Keratinocyte (primary cell): ENCODE results near the gene IQGAP3. TPM values are rescaled to one million over a fixed set of nuclear protein-coding genes. Genes with fewer than 3 reads are reported as not detected.

Experiments
- DNase-seq: peaks from one replicate; pipeline ENCODE4 v3.0.0-alpha.2; 2011; ENCODE audit warnings: low read depth, missing footprints, low spot score
- FAIRE-seq: peaks from 2 replicates; lab custom pipeline; 2011; peaks lifted over from hg19 to GRCh38; lab: Jason Lieb, UNC
- H2AFZ ChIP-seq: 2 replicates; pipeline ENCODE4 v1.6.0; 2012; ENCODE audit warnings: low read length, control low read depth, inconsistent platforms; ENCODE audit not compliant: control insufficient read depth
- H3K27ac ChIP-seq: 2 replicates; pipeline ENCODE4 v1.5.1; 2011; ENCODE audit warnings: low read length; ENCODE audit not compliant: control insufficient read depth, insufficient read depth
- H3K27me3 ChIP-seq: 3 replicates; pipeline ENCODE4 v1.6.0; 2011; ENCODE audit warnings: low read length; ENCODE audit not compliant: control insufficient read depth, insufficient read depth; ENCODE audit errors: extremely low read depth
- H3K36me3 ChIP-seq, 2 experiments: 2 replicates in 1 of 2; 3 replicates in 1 of 2; pipeline ENCODE4 v1.5.1; 2011; ENCODE audit warnings: low read length in 2 of 2, mild to moderate bottlenecking in 1 of 2; ENCODE audit not compliant: control insufficient read depth in 2 of 2, insufficient read depth in 2 of 2; ENCODE audit errors: extremely low read depth in 1 of 2
- H3K4me1 ChIP-seq: 3 replicates; pipeline ENCODE4 v1.5.1; 2011; ENCODE audit warnings: low read length; ENCODE audit not compliant: control insufficient read depth, insufficient read depth; ENCODE audit errors: extremely low read depth
- H3K4me2 ChIP-seq: 3 replicates; pipeline ENCODE4 v1.6.0; 2011; ENCODE audit warnings: low read depth, low read length; ENCODE audit not compliant: control insufficient read depth, insufficient read depth; ENCODE audit errors: extremely low read depth
- H3K4me3 ChIP-seq, 3 experiments: fragments of 200-600 bp in 1 of 3; sonication (generic) in 1 of 3; 2 replicates in 2 of 3; 3 replicates in 1 of 3; pipeline ENCODE4 v1.5.1; 2011 to 2016; ENCODE audit warnings: low read length in 3 of 3, mild to moderate bottlenecking in 3 of 3, control low read depth in 2 of 3, inconsistent platforms in 1 of 3, low read depth in 1 of 3, mixed read lengths in 1 of 3, mixed run types in 1 of 3, moderate library complexity in 1 of 3; ENCODE audit not compliant: control insufficient read depth in 2 of 3, insufficient read depth in 2 of 3; ENCODE audit errors: extremely low read depth in 1 of 3
- H3K79me2 ChIP-seq: 2 replicates; pipeline ENCODE4 v1.6.0; 2012; ENCODE audit warnings: low read length; ENCODE audit not compliant: control insufficient read depth, insufficient read depth
- H3K9ac ChIP-seq: 3 replicates; pipeline ENCODE4 v1.6.0; 2011; ENCODE audit warnings: low read length; ENCODE audit not compliant: control insufficient read depth, insufficient read depth; ENCODE audit errors: extremely low read depth
- H3K9me1 ChIP-seq: 3 replicates; pipeline ENCODE4 v1.6.0; 2011; ENCODE audit warnings: low read length; ENCODE audit not compliant: control insufficient read depth, insufficient read depth; ENCODE audit errors: extremely low read depth
- H3K9me3 ChIP-seq: 2 replicates; pipeline ENCODE4 v1.5.1; 2012; ENCODE audit warnings: low read depth, low read length; ENCODE audit not compliant: control insufficient read depth
- H4K20me1 ChIP-seq: 3 replicates; pipeline ENCODE4 v1.6.0; 2011; ENCODE audit warnings: low read length; ENCODE audit not compliant: control insufficient read depth, insufficient read depth; ENCODE audit errors: extremely low read depth
- EZH2 ChIP-seq: IDR thresholded peaks from one replicate; pipeline ENCODE4 v1.6.1; 2012; ENCODE audit warnings: inconsistent platforms, mild to moderate bottlenecking, low read length, moderate library complexity
- dilution Hi-C: fragments of 300-500 bp; cut with MboI; formaldehyde crosslinking; loops from one replicate; pipeline ENCODE4 v1.7.0; 2020; ENCODE audit warnings: low sequenced_read_pairs; ENCODE audit not compliant: extremely low pct_ligation_motif_present
- polyA plus RNA-seq, 5 experiments: library from polyadenylated mRNA; depleted of rRNA in 3 of 5; stranded (reverse) in 3 of 5; stranded (forward) in 1 of 5; unstranded in 1 of 5; fragments of >200 nt; gene quantifications; 1 replicate in 1 of 5; 2 replicates in 3 of 5; 3 replicates in 1 of 5; pipeline versions ENCODE4 v1.2.1 to v1.2.3, GENCODE V29; 2011 to 2012; ENCODE audit warnings: missing spikeins in 2 of 5, low read depth in 1 of 5, low replicate concordance in 1 of 5
- TF ChIP-seq, protein P1 (sequence below), 3 experiments: IDR thresholded peaks in 1 of 3; conservative IDR thresholded peaks in 1 of 3; optimal IDR thresholded peaks in 1 of 3; 2 replicates in 2 of 3; 3 replicates in 1 of 3; pipeline versions ENCODE3 to v1.5.1; 2011; ENCODE audit warnings: low read length in 3 of 3, mild to moderate bottlenecking in 3 of 3, moderate library complexity in 2 of 3, control low read depth in 1 of 3, inconsistent platforms in 1 of 3; ENCODE audit not compliant: insufficient read depth in 2 of 3; ENCODE audit errors: extremely low read depth in 1 of 3

The IQGAP3 gene
- polyA plus RNA-seq, 1 donor (not counting 4 experiments of a cell fraction or from before 2014, with no cell fraction given): 5.3 TPM

DNA sequence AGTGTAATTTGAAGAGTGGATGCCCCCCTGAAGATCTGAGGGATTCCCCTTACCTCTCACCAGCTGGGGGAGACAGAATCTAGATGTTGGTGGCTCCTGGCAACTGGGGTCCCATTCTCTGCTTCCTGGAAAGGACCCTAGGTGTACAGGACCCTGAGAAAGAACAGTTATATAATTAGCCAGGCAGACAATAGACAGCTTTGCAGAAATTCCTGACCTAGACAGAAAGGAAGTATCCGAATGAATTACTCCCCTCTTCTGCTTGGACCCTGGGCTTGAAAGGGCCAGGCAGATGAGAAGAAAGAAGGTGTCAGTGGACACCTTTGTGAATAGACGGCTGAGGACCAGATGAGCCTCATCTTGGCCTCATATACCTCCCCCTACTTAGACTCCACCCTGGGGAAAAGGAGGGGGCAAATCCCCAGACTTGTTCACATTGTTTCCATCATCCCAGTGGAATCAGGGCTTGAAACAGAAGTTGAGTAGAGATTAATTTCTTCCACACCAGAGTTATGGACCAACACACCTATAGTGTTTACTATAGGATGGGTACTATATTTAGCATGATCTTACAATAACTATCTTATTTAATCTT is 1.8 kb upstream of the IQGAP3 start:
- Histone ChIP-seq H3K27ac (no peak overlapping the region), H3K36me3 (peaks cover 0 to under 1% of the 10 kb centered on the region in 2 experiments), H3K79me2 (peaks cover 20% of the 10 kb centered on the region), H3K4me2 (no peak overlapping the region), H3K9me1 (no peaks in the 10 kb centered on the region), H4K20me1 (no peaks in the 10 kb centered on the region), H3K27me3 (no peaks in the 10 kb centered on the region), H2AFZ (no peak overlapping the region), H3K9ac (no peak overlapping the region), H3K4me3 (no peak overlapping the region), H3K4me1 (peaks cover 19% of the 10 kb centered on the region), H3K9me3 (no peaks in the 10 kb centered on the region)
- FAIRE-seq (no peak), DNase-seq (no peak)
- dilution Hi-C loops: no loop called here
- no peak for TF ChIP-seq EZH2
- TF ChIP-seq, protein P1, sequence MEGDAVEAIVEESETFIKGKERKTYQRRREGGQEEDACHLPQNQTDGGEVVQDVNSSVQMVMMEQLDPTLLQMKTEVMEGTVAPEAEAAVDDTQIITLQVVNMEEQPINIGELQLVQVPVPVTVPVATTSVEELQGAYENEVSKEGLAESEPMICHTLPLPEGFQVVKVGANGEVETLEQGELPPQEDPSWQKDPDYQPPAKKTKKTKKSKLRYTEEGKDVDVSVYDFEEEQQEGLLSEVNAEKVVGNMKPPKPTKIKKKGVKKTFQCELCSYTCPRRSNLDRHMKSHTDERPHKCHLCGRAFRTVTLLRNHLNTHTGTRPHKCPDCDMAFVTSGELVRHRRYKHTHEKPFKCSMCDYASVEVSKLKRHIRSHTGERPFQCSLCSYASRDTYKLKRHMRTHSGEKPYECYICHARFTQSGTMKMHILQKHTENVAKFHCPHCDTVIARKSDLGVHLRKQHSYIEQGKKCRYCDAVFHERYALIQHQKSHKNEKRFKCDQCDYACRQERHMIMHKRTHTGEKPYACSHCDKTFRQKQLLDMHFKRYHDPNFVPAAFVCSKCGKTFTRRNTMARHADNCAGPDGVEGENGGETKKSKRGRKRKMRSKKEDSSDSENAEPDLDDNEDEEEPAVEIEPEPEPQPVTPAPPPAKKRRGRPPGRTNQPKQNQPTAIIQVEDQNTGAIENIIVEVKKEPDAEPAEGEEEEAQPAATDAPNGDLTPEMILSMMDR (optimal IDR thresholded peaks at IDR 0.05 in 1 of 3, IDR thresholded peaks at IDR 0.05 in 1 of 3, conservative IDR thresholded peaks at IDR 0.05 in 1 of 3; ENCODE audit: extremely low read depth in 1 of 3, insufficient read depth in 2 of 3, low read length in 3 of 3): no peak

DNA sequence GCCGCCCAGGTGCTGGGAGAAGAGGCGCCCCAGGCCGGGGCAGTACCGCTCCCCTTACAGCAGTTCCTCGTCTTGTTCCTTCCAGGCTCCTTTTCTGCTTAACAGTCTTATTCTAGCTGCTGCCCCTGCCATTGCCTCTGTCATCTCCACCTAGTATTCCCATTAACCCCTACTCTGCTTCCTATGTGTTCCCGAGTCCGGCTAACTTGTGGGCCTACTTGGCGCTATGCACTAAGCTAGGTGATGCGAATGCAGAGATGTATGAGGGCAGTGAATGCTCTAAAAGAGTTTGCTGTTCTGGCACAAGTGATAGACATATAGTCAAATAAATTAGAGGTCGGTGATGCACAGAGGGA is 276 bp upstream of the IQGAP3 start:
- Histone ChIP-seq H3K9ac (peak overlapping the region; percentile 84), H2AFZ (peak overlapping the region; percentile 24), H3K27me3 (no peaks in the 10 kb centered on the region), H3K36me3 (peaks cover 0 to 3% of the 10 kb centered on the region in 2 experiments), H3K9me3 (no peaks in the 10 kb centered on the region), H3K27ac (no peak overlapping the region), H3K4me1 (peaks cover 19% of the 10 kb centered on the region), H3K79me2 (peaks cover 20% of the 10 kb centered on the region), H3K4me2 (peak overlapping the region; percentile 98), H4K20me1 (no peaks in the 10 kb centered on the region), H3K9me1 (no peaks in the 10 kb centered on the region), H3K4me3 (peak overlapping the region; percentile 56 to 87 (median 74))
- TF ChIP-seq EZH2: no peak
- TF ChIP-seq, protein P1 (optimal IDR thresholded peaks at IDR 0.05 in 1 of 3, IDR thresholded peaks at IDR 0.05 in 1 of 3, conservative IDR thresholded peaks at IDR 0.05 in 1 of 3; ENCODE audit: extremely low read depth in 1 of 3, insufficient read depth in 2 of 3, low read length in 3 of 3): no peak
- FAIRE-seq (no peak), DNase-seq (no peak)
- dilution Hi-C loops: no loop called here
